Measurements from ENCODE around the gene RNF13.
A peak's percentile ranks its signal among the peaks of the same experiment; 100 is the strongest.
"Not testable (repeated sequence)": the region's sequence is repeated elsewhere in the genome, so short reads cannot be mapped to it uniquely, and the experiment has no call there.

Gene RNF13

DNA sequence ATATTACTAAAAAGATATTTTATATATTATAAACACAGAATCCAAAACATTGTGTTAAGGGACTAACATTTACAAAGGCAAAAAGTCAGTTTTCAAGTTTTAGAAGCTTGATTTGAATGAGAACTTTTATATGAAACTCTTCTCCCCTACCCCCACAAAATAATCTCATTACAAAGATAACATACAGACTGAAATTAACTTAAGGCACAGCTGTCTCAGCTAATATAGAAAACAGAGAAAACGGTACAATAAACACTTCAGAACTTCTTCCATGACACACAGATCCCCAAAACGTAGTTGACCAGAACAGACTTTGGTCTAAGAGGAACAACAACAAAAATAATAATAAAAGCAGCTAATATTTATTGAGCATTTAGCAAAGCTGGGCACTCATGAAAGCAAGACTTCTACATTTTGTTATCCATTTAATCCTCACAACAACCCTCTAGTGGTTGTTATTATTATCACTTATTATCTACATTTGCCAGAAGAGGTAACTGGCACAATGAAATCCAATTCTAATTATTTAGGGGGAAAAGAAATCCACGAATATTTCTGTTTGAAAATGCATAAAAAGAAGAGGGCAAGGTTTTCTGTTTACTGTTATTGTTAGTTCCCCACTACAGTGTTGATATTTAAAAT lies 89.6 kb downstream of the RNF13 start:
- no peak for DNase-seq

- DNase-seq = no peak
Observed at GRCh38 chr3:149906036-149906435, 93.0 kb downstream of the RNF13 start.

DNA sequence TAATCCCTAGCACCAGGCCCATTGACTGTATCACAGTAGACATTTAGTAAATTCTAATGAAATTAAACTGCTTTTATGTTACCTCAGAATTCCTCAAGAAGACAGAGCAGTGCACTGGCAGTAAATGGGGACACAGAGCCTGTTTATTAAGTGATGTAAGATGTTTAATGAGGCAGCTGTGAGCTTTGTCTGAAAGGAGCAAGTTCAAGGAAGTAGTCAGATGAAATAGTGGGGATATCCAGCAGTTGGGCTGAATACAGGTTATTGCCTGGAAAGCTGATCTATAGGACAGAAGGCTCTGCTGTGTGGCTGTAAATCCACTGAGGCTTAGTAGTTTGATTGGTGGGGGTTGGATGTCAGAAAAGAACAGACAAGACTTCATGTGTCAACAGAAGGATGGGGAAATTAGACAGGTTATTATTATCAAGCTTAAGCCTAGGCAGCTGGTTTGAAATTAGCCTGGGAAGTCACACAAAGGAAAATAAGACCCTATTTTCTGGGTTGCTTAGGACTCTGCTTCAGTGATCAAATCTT lies 95.5 kb downstream of the RNF13 start:
- DNase-seq = no peak

DNA sequence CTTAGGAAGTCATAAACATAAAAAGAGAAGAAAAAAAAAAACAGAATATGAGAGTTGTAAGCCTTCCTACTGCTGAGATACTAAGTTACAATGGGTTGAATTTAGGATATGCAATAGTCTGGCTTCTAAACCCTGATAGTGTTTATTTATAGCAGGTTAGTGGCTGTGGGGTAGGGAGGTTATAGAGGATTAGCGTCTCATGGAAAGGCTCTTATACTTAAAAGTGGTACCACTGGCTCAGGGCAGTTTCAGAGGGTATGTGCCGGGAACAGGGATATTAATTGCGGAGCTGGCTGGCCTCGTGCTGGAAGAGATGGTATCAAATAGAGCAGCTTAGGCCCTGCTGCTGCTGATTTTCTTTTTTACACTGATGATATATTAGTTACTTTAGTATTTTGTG lies 96.9 kb downstream of the RNF13 start:
- DNase-seq = no peak

- DNase-seq = no peak
Observed at GRCh38 chr3:149917124-149917667, 104.2 kb downstream of the RNF13 start.

DNA sequence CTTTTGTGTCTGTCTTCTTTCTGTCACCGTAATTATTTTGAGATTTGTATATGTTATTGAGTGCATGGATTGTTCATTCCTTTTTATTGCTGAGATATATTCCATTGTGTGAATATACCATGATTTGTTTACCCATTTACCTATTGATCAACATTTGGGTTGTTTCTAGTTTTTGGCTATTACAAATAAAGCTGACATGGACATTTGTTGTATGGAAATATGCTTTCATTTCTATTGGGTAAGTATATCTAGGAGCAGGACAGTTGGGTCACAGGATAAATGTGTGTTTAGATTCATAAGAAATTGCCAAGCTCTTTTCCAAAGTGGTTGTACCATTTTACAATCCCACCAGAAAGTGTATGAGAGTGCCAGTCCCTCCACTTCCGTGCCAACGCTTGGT lies 106.5 kb downstream of the RNF13 start:
- DNase-seq = no peak

DNA sequence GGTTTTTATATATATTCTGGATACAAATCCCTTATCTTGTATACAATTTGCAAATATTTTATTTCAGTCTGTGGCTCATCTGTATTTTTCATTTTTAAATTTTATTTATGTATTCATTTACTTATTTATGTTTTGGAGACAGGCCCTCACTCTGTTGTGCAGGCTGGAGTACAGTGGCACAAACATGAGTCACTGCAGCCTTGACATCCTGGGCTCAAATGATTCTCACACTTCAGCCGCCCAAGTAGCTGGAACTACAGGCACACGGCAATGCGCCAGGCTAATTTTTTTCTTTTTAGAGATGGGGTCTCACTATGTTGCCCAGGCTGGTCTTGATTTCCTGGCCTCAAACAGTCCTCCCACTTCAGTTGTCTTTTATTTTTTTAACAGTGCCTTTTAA lies 107.1 kb downstream of the RNF13 start:
- no peak for DNase-seq

- no peak for DNase-seq
Observed at GRCh38 chr3:149933008-149933407, 120.0 kb downstream of the RNF13 start.

DNA sequence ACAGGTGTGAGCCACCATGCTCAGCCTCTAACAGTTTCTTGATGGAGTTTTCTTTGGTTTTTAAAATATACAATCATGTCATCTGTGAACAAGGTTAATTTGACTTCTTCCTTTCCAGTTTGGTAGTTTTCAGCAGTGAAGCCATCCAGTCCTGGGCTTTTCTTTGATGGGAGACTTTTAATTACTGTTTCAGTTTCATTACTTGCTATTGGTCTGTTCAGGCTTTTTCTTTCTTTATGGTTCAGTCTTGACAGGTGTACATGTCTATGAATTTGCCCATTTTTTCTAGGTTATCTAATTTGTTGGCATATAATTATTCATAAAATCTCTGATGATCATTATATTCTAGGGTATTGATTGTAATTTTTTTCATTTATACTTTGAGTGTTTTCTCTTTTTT lies 120.8 kb downstream of the RNF13 start:
- DNase-seq = no peak

- peak; percentile 54 for DNase-seq
Observed at GRCh38 chr3:149934524-149934923, 121.5 kb downstream of the RNF13 start.

DNA sequence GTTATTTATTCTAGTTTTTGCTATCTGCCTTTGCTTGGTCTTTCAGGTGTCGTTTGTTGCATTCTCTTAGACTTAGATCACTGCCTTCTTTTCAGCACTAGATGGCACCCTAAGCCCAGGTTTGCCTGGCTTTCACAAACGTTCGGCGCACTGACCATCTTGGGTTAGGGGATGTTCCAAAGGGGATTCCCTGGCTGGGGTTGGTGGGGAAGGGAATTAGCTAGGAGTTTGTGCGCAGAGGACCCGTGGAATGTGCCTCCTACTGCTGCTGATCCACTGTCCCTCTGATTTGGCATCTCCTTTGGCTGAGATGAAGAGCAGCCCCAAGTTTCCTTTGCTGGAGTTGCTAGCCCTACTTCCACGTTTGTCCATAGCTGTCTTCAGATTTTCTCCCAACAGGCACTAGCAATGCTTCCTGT lies 123.8 kb downstream of the RNF13 start:
- peak; percentile 70 for DNase-seq

DNA sequence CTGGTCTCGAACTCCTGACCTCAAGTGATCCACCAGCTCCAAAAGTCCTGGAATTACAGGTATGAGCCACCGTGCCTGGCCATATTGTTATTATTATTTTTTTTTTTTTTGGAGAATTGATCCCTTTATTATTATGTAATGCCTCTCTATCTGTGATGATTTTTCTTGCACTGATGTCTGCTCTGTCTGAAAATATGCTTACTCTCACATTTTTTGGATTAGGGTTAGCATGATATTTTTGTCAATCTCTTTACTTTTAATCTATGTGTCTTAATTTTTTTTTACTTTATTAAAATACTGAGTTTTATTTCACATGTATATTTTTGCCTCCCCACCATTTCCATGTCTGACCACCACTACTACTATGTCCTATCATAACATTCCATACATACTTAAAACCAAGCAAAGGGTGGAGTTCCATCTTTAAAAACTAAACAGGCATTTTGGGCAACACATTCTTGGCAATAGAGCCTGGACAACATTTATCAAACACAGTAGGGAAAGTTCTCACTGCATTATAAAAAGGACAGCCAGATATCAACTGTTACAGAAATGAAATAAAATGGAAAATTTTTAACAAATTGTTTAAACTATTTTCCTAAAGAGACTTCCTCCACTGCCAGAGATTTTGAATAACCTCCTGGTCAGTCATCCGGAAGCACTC lies 125.5 kb downstream of the RNF13 start:
- peak; percentile 22 for DNase-seq

- DNase-seq = peak; percentile 25
Observed at GRCh38 chr3:149941186-149941585, 128.2 kb downstream of the RNF13 start.

DNA sequence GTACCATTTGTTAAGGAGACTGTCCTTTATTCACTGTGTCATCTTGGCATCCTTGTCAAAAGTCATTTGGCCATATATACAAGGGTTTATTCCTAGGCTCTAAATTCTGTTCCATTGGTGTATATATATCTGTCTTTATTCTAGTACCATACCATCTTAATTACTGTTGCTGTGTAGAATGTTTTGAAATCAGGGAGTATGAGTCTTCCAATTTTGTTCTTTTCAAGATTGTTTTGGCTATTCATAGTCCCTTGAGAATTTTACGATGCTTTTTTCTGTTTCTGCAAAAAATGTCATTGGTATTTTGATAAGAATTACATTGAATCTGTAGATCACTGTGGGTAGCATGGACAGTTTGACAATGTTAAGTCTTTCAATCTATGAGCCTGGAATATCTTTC lies 128.9 kb downstream of the RNF13 start:
- DNase-seq = no peak

GRCh38 chr3:149942409-149942808 lies 129.4 kb downstream of the RNF13 start:
- no peak for DNase-seq

GRCh38 chr3:149943966-149944365 lies 131.0 kb downstream of the RNF13 start:
- DNase-seq = not testable (repeated sequence)

GRCh38 chr3:149947231-149947630 lies 134.2 kb downstream of the RNF13 start:
- no peak for DNase-seq

GRCh38 chr3:149949181-149949580 lies 136.2 kb downstream of the RNF13 start:
- DNase-seq = no peak

DNA sequence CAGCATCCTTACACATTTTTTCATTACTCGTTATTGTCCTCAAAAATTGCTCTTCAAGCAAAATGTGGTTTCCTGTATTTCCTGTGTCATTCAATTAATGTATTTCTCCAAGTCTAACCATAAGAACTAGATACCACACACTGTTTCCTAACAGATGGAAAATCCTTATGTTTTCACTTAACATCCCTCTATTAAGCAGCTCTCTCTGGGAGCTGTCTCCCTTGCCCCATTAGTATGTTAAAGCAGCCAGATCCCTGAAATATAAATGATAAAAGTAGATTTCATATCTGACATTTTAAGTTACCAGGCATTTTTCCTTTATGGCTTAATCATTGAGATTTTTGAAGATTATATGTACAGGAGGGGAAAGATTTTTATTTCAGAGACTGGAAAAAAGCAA lies 141.8 kb downstream of the RNF13 start:
- no peak for DNase-seq

- no peak for DNase-seq
Observed at GRCh38 chr3:149955449-149955848, 142.4 kb downstream of the RNF13 start.

GRCh38 chr3:149957361-149958125 lies 144.5 kb downstream of the RNF13 start:
- no peak for DNase-seq

DNA sequence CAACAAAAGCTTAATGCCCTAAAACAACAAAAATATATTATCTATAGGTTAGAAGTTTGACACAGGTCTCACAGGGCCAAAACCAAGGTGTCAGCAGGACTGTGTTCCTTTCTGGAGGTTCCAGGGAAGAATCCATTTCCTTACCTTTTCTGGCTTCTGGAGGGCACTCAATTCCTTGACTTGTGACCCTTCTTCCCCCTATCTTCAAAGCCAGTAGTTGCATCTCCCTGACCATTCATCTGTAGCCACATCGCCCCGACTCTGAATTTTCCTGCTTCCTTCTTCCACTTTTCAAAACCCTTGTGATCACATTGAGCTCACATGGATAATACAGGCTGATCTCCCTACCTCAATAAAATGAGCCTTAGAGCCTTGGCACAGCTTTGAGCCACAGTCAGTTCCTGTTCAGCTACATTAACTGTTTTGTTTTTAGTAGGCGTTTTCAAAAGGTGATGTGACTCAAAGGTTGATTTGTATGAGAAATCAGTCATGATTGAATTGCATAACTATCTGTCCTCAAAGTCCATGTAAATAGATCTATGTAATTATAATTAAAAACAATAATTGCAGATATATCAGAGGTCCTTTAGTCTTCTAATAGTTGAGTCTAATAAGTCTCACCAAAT lies 145.3 kb downstream of the RNF13 start:
- DNase-seq = no peak

- peak; percentile 9 for DNase-seq
Observed at GRCh38 chr3:149959443-149959842, 146.4 kb downstream of the RNF13 start.

Data from EL (cell line).